Cardiac fibroblast (primary cell): ENCODE data around the gene SAMD8.

Source experiments
- DNase-seq, 2 donors: peaks; one replicate each; pipeline versions ENCODE4 v3.0.0 to v3.0.0-alpha.2; 2010; ENCODE audit warnings: low read depth in 2 of 2
- H3K4me3 ChIP-seq, 2 donors: replicated peaks in 1 of 2; 1 replicate in 1 of 2; 2 replicates in 1 of 2; pipeline ENCODE4 v1.5.1; 2011; ENCODE audit warnings: low read depth in 2 of 2, low read length in 2 of 2, mild to moderate bottlenecking in 2 of 2, moderate library complexity in 1 of 2
- TF ChIP-seq, protein P1 (sequence below): IDR thresholded peaks from one replicate; pipeline ENCODE4 v1.5.1; 2011; ENCODE audit warnings: low read depth, mild to moderate bottlenecking, low read length, inconsistent platforms

SAMD8 gene

DNA sequence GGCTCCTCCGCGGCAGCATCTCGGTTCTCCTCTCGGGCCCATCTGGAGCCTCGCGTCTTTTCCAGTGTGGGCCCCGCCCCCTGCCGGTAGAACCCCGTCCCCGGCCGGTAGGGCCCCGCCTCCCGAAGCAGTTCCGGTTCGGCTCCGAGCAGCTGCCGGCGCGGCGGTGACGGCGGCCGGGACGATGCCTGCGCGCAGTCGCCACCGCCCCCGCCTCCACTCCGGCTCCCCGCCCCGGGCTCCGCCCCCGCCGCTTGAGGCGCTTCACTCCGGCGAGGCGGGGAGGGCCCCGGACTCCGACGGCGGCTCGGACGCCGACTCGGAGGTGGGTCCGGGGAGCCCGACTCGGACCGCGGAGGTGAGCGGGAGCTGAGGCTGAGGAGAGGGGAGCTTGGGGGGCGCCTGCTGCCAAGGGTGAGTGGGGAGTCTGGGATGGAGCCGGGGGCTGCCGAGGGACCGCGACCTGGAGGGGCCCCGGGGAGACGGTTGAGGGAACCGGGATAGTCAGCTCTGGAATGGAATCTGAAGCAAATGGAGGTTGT, at the start of gene SAMD8:
TSS of gene SAMD8 (plus strand) at position 292 of the 542 bp plus-strand sequence. CDS start 38,873 bp downstream, outside the sequence.
- peak; percentile 96 to 98 for DNase-seq
- TF ChIP-seq, protein P1, sequence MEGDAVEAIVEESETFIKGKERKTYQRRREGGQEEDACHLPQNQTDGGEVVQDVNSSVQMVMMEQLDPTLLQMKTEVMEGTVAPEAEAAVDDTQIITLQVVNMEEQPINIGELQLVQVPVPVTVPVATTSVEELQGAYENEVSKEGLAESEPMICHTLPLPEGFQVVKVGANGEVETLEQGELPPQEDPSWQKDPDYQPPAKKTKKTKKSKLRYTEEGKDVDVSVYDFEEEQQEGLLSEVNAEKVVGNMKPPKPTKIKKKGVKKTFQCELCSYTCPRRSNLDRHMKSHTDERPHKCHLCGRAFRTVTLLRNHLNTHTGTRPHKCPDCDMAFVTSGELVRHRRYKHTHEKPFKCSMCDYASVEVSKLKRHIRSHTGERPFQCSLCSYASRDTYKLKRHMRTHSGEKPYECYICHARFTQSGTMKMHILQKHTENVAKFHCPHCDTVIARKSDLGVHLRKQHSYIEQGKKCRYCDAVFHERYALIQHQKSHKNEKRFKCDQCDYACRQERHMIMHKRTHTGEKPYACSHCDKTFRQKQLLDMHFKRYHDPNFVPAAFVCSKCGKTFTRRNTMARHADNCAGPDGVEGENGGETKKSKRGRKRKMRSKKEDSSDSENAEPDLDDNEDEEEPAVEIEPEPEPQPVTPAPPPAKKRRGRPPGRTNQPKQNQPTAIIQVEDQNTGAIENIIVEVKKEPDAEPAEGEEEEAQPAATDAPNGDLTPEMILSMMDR, result no peak
- peak within 1 kb of the TSS; percentile 93 to 95 for H3K4me3 ChIP-seq

- no peak overlapping the region for H3K4me3 ChIP-seq
- TF ChIP-seq, protein P1, result no peak
- DNase-seq, result no peak
These were observed 49.5 kb upstream of the SAMD8 start for GRCh38 chr10:75061709-75062505.

DNA sequence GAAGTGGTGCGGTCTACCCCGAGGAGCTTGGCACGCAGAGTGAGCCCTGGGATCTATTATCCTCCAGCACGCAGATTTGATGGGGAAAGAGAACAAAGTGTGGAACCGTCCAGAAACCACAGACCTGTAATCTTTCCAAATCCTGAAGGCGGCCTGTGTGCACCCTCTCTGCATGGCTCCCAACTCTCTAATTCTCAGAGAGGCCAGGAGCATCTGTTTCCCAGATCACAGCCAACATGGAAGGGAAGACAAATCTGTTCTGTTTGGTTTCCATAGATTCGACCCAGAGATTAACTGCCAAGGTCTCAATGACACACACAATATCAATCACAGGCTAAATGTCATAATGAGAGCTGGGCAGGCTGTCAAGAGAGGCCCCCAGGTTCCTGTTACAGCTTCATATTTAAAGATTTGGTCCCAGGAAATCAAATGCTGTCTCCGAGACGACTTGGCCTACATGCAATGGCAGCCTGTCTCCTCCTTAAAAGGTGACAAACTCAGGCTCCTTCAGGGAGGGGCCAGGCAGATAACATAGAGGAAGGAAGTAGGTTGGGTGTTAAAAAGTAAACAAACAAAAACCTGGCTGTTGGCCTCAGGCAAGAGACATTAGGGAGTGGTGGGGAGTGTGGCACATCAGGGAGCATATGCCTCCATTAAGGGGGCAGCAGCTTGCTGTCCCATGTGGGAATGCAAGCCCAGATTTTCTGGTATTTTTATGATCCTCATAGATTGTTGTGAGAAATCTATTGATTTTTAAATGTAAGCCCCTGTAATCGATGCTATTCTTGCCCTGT, 48.8 kb upstream of the SAMD8 start:
- TF ChIP-seq, protein P1, result no peak
- DNase-seq, result peak in 1 of 2 donors; percentile 74
- no peak overlapping the region for H3K4me3 ChIP-seq

GRCh38 chr10:75063461-75064230, 47.8 kb upstream of the SAMD8 start:
- no peak overlapping the region for H3K4me3 ChIP-seq
- TF ChIP-seq, protein P1, result no peak
- no peak for DNase-seq

- H3K4me3 ChIP-seq, result no peak overlapping the region
- no peak for DNase-seq
- TF ChIP-seq, protein P1, result no peak
These were observed 46.4 kb upstream of the SAMD8 start for GRCh38 chr10:75065076-75065475.

DNA sequence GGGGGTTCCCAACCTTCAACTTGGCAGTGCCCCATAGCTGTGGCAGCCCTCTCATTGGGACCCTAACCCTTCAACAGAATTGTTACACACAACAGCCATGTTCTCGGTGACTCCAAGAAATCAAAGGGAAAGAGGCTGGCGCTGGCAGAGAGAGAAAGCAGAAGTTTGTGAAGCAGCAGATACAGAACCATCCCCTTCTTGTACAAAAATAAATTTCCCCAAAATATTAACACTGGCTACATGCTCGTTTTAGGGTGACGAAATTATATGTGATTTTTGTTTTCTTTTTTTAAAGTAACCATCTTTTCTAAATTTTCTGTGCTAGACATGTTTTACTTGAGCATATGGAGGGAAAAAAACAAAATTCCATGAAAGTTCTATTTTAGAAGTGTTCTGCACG, 45.2 kb upstream of the SAMD8 start:
- no peak for DNase-seq
- H3K4me3 ChIP-seq, result no peak overlapping the region
- TF ChIP-seq, protein P1, result no peak
